Naive thymus-derived CD8-positive, alpha-beta T cell (primary cell): Measurements from ENCODE around the gene FAM163B. TPM values are rescaled to one million over a fixed set of nuclear protein-coding genes. Genes with fewer than 3 reads are reported as not detected.

Experiments used
- ATAC-seq, 2 donors: fragments of 150-1000 bp; cut with Tn5 transposase in 1 of 2; sonication (Bioruptor Pico), chemical (Tn5 transposase) in 1 of 2; 1 replicate in 1 of 2; 2 replicates in 1 of 2; pipeline ENCODE4 v1.10.0; 2021; ENCODE audit warnings: mild to moderate bottlenecking in 2 of 2, moderate library complexity in 2 of 2
- POLR2A ChIA-PET: fragments of 350-600 bp; sonication (Branson Sonifier 250); formaldehyde crosslinking; loops from one replicate; lab custom pipeline; 2021; ENCODE audit warnings: antibody characterized with exemption; lab: Charles Lee
- DNase-seq, 10 donors: peaks; one replicate each; pipeline versions ENCODE4 v3.0.0 to v3.0.0-alpha.2; 2020 to 2022
- H3K27ac Mint-ChIP-seq, 10 donors: one replicate each; pipeline ENCODE4 v1.8.0; 2020 to 2022; ENCODE audit warnings: mild to moderate bottlenecking in 10 of 10, mixed read lengths in 10 of 10, moderate library complexity in 4 of 10, inconsistent platforms in 1 of 10
- H3K27me3 Mint-ChIP-seq, 5 donors: one replicate each; pipeline ENCODE4 v1.8.0; 2021 to 2022; ENCODE audit warnings: mixed read lengths in 5 of 5
- H3K36me3 Mint-ChIP-seq, 3 donors: one replicate each; pipeline ENCODE4 v1.8.0; 2020 to 2022; ENCODE audit warnings: mixed read lengths in 3 of 3, mild to moderate bottlenecking in 2 of 3, inconsistent platforms in 1 of 3
- H3K4me1 Mint-ChIP-seq, 4 donors: one replicate each; pipeline ENCODE4 v1.8.0; 2021 to 2022; ENCODE audit warnings: mixed read lengths in 4 of 4
- H3K4me3 Mint-ChIP-seq, 10 donors: one replicate each; pipeline ENCODE4 v1.8.0; 2020 to 2022; ENCODE audit warnings: mild to moderate bottlenecking in 10 of 10, mixed read lengths in 10 of 10, moderate library complexity in 6 of 10, inconsistent platforms in 1 of 10
- H3K9me3 Mint-ChIP-seq, 9 donors: one replicate each; pipeline ENCODE4 v1.8.0; 2020 to 2022; ENCODE audit warnings: mixed read lengths in 9 of 9, mild to moderate bottlenecking in 3 of 9, inconsistent platforms in 1 of 9, moderate library complexity in 1 of 9
- polyA plus RNA-seq, 3 donors: library from polyadenylated mRNA; unstranded; fragments of 300-500 nt; fragmentation: Illumina TruSeq; gene quantifications; one replicate each; pipeline ENCODE4 v1.2.3, GENCODE V29; 2021
- total RNA-seq, 8 experiments: library from RNA in 2 of 8; stranded (reverse) in 2 of 8; gene quantifications; one replicate each; pipeline ENCODE4 v1.2.3 and lab custom pipeline; 2021 to 2026

Gene FAM163B
- total and polyA plus RNA-seq, 5 experiments from 2014 or later: not detected

DNA sequence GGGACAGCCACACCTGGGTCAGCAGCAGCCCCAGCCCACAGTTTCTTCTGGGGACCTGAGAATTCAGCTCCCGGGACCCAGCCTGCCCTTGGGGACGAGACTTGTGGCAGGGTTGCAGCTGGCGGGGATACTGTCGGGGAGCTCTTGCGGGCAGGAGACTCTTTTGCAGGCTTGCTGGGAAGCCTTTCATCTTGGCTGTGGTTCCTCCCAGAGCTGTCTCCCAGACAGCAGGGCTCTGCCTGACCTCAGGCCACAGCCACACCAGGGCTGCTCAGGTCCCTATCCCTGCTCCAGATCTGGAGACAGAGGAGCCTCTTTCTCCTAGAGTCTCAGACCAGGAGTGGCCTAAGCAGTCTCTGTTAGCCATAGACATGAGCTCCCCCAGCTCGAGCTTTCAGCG is 79.7 kb downstream of the FAM163B start:
- ATAC-seq (no peak), DNase-seq (no peak)
- POLR2A ChIA-PET: no interaction called here
- no peak overlapping the region for H3K4me3 Mint-ChIP-seq
- peaks cover 0 to 6% (median 0%) of the 10 kb centered on the region in 5 donors for H3K27me3 Mint-ChIP-seq
- H3K27ac Mint-ChIP-seq: no peak overlapping the region
- no peaks in the 10 kb centered on the region for H3K36me3 Mint-ChIP-seq
- no peaks in the 10 kb centered on the region for H3K9me3 Mint-ChIP-seq
- H3K4me1 Mint-ChIP-seq: peaks cover 9 to 29% (median 22%) of the 10 kb centered on the region in 4 donors

DNA sequence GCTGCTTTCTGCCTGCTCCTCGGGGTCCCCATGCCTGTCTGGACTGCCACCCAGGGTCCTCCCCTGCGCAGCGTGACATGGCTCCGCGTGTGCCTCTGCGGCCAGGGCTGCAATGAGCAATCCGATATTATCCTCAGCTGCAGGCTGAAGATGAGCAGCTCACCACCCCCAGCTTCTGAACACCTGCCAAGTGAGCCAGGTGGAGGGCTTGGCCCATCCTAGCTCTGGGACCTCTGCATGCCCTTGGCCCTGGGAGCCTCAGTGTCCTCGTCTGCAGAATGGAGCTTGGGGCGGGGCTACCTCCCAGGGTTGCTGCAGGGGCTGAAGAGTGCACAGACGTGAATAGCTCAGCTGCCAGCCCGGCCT is 80.3 kb downstream of the FAM163B start:
- Mint-ChIP-seq H3K27me3 (peaks cover 0 to 6% (median 0%) of the 10 kb centered on the region in 5 donors), H3K27ac (no peak overlapping the region), H3K36me3 (no peaks in the 10 kb centered on the region), H3K4me3 (no peak overlapping the region), H3K9me3 (no peaks in the 10 kb centered on the region), H3K4me1 (peaks cover 9 to 29% (median 19%) of the 10 kb centered on the region in 4 donors)
- POLR2A ChIA-PET: no interaction called here
- ATAC-seq (no peak), DNase-seq (no peak)

DNA sequence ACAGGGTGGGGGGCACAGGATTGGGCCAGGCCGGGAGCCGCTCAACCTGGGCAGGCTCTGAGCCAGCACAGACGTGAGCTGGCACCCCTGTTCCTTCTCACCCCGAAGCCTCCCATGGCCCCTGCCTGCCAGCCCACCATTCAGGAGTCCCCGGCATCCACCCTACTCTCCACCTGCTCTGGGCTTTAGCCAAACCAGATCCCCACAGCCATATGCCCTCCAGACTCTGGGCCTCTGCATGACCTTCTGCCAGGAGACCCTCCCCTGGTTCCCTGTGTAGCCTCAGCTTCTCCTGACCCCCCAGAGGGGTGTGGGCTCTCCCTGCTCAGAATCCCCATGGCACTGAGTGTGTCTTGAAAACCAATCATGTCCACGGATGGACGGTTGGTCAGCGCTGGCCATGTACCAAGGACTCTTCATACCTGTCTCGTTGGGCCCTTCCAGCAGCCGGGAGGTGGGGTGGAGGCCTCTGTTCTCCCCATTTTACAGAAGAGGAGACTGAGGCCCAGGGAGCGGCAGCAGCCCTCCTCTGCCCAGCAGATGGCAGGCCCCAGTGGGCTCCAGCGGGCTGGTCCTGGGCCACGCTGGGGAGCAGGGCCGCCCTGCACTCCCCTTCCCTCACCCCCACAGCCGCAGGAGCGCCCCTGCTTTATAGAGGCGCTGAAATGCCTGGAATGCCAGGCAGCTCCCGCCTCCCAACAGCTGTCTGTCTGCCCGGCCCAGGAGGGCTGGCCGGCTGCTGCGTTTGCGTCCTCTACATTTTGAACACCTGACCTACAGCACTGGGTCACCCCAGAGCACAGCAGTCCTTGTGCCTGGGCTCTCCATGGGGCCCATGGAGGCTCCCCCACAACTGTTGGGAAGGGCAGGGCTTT is 81.0 kb downstream of the FAM163B start:
- Mint-ChIP-seq H3K27ac (peak overlapping the region in 2 of 10 donors; percentile 27 to 56), H3K36me3 (no peaks in the 10 kb centered on the region), H3K27me3 (peaks cover 0 to 3% (median 0%) of the 10 kb centered on the region in 5 donors), H3K4me1 (peaks cover 11 to 24% (median 14%) of the 10 kb centered on the region in 4 donors), H3K9me3 (no peaks in the 10 kb centered on the region), H3K4me3 (no peak overlapping the region)
- ATAC-seq (no peak), DNase-seq (no peak)
- POLR2A ChIA-PET: no interaction called here

DNA sequence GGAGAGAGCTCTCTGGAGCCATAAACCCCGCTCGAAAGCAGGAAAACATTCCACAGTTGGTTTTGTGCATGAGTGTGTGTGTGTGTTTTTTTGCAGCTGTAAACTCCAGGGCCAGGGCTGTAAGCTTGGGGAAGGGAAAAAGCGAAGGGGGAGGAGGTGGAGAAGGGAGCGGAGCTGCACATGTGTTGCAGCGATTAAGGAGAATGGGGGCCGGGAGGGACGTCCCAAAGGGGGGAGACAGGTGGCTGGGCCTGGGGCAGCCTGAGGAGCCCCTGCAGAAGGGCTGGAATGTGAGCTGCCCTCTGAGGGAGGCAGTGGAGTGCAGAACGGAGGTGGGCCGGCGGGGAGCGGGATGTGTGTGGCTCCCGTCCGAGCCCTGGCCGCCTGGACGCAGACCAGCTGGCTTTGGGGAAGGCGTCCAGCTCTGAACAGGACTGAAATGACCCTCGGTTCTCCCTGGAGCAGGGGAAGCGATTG is 81.7 kb downstream of the FAM163B start:
- H3K9me3 Mint-ChIP-seq: no peaks in the 10 kb centered on the region
- no peak for DNase-seq
- POLR2A ChIA-PET: no interaction called here
- peaks cover 0 to 1% (median 0%) of the 10 kb centered on the region in 5 donors for H3K27me3 Mint-ChIP-seq
- peaks cover 4 to 16% (median 10%) of the 10 kb centered on the region in 4 donors for H3K4me1 Mint-ChIP-seq
- peak overlapping the region in 1 of 10 donors; percentile 84 for H3K27ac Mint-ChIP-seq
- no peak overlapping the region for H3K4me3 Mint-ChIP-seq
- ATAC-seq: no peak
- H3K36me3 Mint-ChIP-seq: no peaks in the 10 kb centered on the region

Other genes starting within 250 kb of the FAM163B start
- 10 to 100 TPM; 68.7 to 70.0 TPM for gene SURF4, start 233.3 kb downstream of the FAM163B start, total RNA-seq
- 100 to 1,000 TPM; 107 to 146 (median 122) TPM for gene SURF4, start 233.3 kb downstream of the FAM163B start, polyA plus RNA-seq
- 1 to 10 TPM; 1.2 to 1.3 TPM for gene STKLD1, start 233.0 kb downstream of the FAM163B start, total RNA-seq
- 1 to 10 TPM in 1 of 3 donors, under 1 TPM in 1, not detected in 1; 0.35 to 2.3 TPM for gene STKLD1, start 233.0 kb downstream of the FAM163B start, polyA plus RNA-seq
- 10 to 100 TPM; 42.4 to 45.6 TPM for gene REXO4, start 191.4 kb downstream of the FAM163B start, total RNA-seq
- 10 to 100 TPM; 15.9 to 30.5 (median 24.4) TPM for gene REXO4, start 191.4 kb downstream of the FAM163B start, polyA plus RNA-seq
- gene ADAMTS13, start 187.0 kb downstream of the FAM163B start, total RNA-seq: 1 to 10 TPM; 3.8 to 4.0 TPM
- under 1 TPM; 0.10 to 0.99 (median 0.41) TPM for gene ADAMTS13, start 187.0 kb downstream of the FAM163B start, polyA plus RNA-seq
- gene CACFD1, start 149.4 kb downstream of the FAM163B start, total RNA-seq: 1 to 10 TPM; 4.4 to 4.9 TPM
- gene CACFD1, start 149.4 kb downstream of the FAM163B start, polyA plus RNA-seq: 1 to 10 TPM; 2.5 to 3.7 (median 3.5) TPM
- gene SLC2A6, start 130.3 kb downstream of the FAM163B start, total RNA-seq: 1 to 10 TPM; 8.4 to 8.7 TPM
- gene SLC2A6, start 130.3 kb downstream of the FAM163B start, polyA plus RNA-seq: 1 to 10 TPM; 4.0 to 6.0 (median 5.6) TPM
- gene MYMK, start 84.4 kb downstream of the FAM163B start, total RNA-seq: not detected
- gene MYMK, start 84.4 kb downstream of the FAM163B start, polyA plus RNA-seq: not detected
- under 1 TPM; 0.44 to 0.66 TPM for gene ADAMTSL2, start 74.7 kb downstream of the FAM163B start, total RNA-seq
- gene ADAMTSL2, start 74.7 kb downstream of the FAM163B start, polyA plus RNA-seq: under 1 TPM in 2 of 3 donors, not detected in 1; 0.03 to 0.14 TPM
- gene DBH, start 27.0 kb upstream of the FAM163B start, total RNA-seq: not detected
- gene DBH, start 27.0 kb upstream of the FAM163B start, polyA plus RNA-seq: not detected
- 1 to 10 TPM; 5.0 to 8.7 TPM for gene SARDH, start 129.0 kb upstream of the FAM163B start, total RNA-seq
- 1 to 10 TPM; 1.7 to 2.7 (median 2.4) TPM for gene SARDH, start 129.0 kb upstream of the FAM163B start, polyA plus RNA-seq